ENCODE data around the gene TPRN. TPM values are rescaled to one million over a fixed set of nuclear protein-coding genes. Genes with fewer than 3 reads are reported as not detected.

TPRN gene
- total and polyA plus RNA-seq, 2 donors (not counting 1 experiment from before 2014, with no cell fraction given), result 1.6 to 5.8 TPM

GRCh38 chr9:137163365-137163715 lies 37.2 kb downstream of the TPRN start:
- no peaks in the 10 kb centered on the region for H3K79me2 ChIP-seq (ENCODE audit: control insufficient read depth, insufficient read depth, low read length)
- DNase-seq (ENCODE audit: low read depth in 2 of 2), result no peak
- peak overlapping the region in 2 of 4 experiments; percentile 7 to 17 for H3K4me3 ChIP-seq (replicated peaks in 1 of 4; ENCODE audit: control extremely low read depth in 1 of 4, insufficient read depth in 1 of 4, low read depth in 3 of 4, low read length in 4 of 4)
- H3K27me3 ChIP-seq (ENCODE audit: control insufficient read depth, insufficient read depth, low read length), result peaks cover 46% of the 10 kb centered on the region
- H3K9me3 ChIP-seq (ENCODE audit: control insufficient read depth, insufficient read depth, low read depth, low read length), result no peaks in the 10 kb centered on the region
- H3K36me3 ChIP-seq (ENCODE audit: control insufficient read depth, insufficient read depth, low read length), result no peaks in the 10 kb centered on the region
- H3K9ac ChIP-seq (ENCODE audit: insufficient read depth, low read length), result no peak overlapping the region
- peak overlapping the region; percentile 59 for H3K4me2 ChIP-seq (ENCODE audit: extremely low read depth, insufficient read depth, low read length)
- H2AFZ ChIP-seq (ENCODE audit: low read length), result peak overlapping the region; percentile 30
- no peaks in the 10 kb centered on the region for H4K20me1 ChIP-seq (ENCODE audit: control insufficient read depth, extremely low read depth, insufficient read depth, low read length)
- TF ChIP-seq CTCF (conservative IDR thresholded peaks at IDR 0.05 in 1 of 2, IDR thresholded peaks at IDR 0.05 in 1 of 2; ENCODE audit: low read depth in 1 of 2, low read length in 2 of 2) (no peak), EZH2 (IDR thresholded peaks at IDR 0.05; ENCODE audit: low read length, missing control alignments) (peak; percentile 15)
- no peaks in the 10 kb centered on the region for H3K4me1 ChIP-seq (ENCODE audit: control insufficient read depth, extremely low read depth, insufficient read depth, low read length)
- H3K27ac ChIP-seq (ENCODE audit: insufficient read depth, low read length), result no peak overlapping the region

GRCh38 chr9:137162505-137163364 lies 37.8 kb downstream of the TPRN start:
- TF ChIP-seq CTCF (conservative IDR thresholded peaks at IDR 0.05 in 1 of 2, IDR thresholded peaks at IDR 0.05 in 1 of 2; ENCODE audit: low read depth in 1 of 2, low read length in 2 of 2) (no peak), EZH2 (IDR thresholded peaks at IDR 0.05; ENCODE audit: low read length, missing control alignments) (peak; percentile 89)

GRCh38 chr9:137161558-137162486 lies 38.7 kb downstream of the TPRN start:
- Histone ChIP-seq H3K4me2 (ENCODE audit: extremely low read depth, insufficient read depth, low read length) (no peak overlapping the region), H3K27me3 (ENCODE audit: control insufficient read depth, insufficient read depth, low read length) (peaks cover 42% of the 10 kb centered on the region)
- DNase-seq (ENCODE audit: low read depth in 2 of 2), result no peak

More at GRCh38 chr9:137162505-137163364, 37.8 kb downstream of the TPRN start:
- Histone ChIP-seq H3K4me3 (replicated peaks in 1 of 4; ENCODE audit: control extremely low read depth in 1 of 4, insufficient read depth in 1 of 4, low read depth in 3 of 4, low read length in 4 of 4) (peak overlapping the region in 2 of 4 experiments; percentile 7 to 17), H3K4me1 (ENCODE audit: control insufficient read depth, extremely low read depth, insufficient read depth, low read length) (no peaks in the 10 kb centered on the region), H3K4me2 (ENCODE audit: extremely low read depth, insufficient read depth, low read length) (peak overlapping the region; percentile 59), H3K79me2 (ENCODE audit: control insufficient read depth, insufficient read depth, low read length) (no peaks in the 10 kb centered on the region), H3K36me3 (ENCODE audit: control insufficient read depth, insufficient read depth, low read length) (no peaks in the 10 kb centered on the region), H4K20me1 (ENCODE audit: control insufficient read depth, extremely low read depth, insufficient read depth, low read length) (no peaks in the 10 kb centered on the region), H3K9me3 (ENCODE audit: control insufficient read depth, insufficient read depth, low read depth, low read length) (no peaks in the 10 kb centered on the region), H3K27ac (ENCODE audit: insufficient read depth, low read length) (no peak overlapping the region), H3K9ac (ENCODE audit: insufficient read depth, low read length) (no peak overlapping the region), H2AFZ (ENCODE audit: low read length) (peak overlapping the region; percentile 30), H3K27me3 (ENCODE audit: control insufficient read depth, insufficient read depth, low read length) (peaks cover 44% of the 10 kb centered on the region)
- no peak for DNase-seq (ENCODE audit: low read depth in 2 of 2)

More at GRCh38 chr9:137161558-137162486, 38.7 kb downstream of the TPRN start:
- no peaks in the 10 kb centered on the region for H3K9me3 ChIP-seq (ENCODE audit: control insufficient read depth, insufficient read depth, low read depth, low read length)
- no peaks in the 10 kb centered on the region for H3K36me3 ChIP-seq (ENCODE audit: control insufficient read depth, insufficient read depth, low read length)
- TF ChIP-seq CTCF (conservative IDR thresholded peaks at IDR 0.05 in 1 of 2, IDR thresholded peaks at IDR 0.05 in 1 of 2; ENCODE audit: low read depth in 1 of 2, low read length in 2 of 2), result no peak
- TF ChIP-seq EZH2 (IDR thresholded peaks at IDR 0.05; ENCODE audit: low read length, missing control alignments), result peak; percentile 61
- H3K27ac ChIP-seq (ENCODE audit: insufficient read depth, low read length), result no peak overlapping the region
- H4K20me1 ChIP-seq (ENCODE audit: control insufficient read depth, extremely low read depth, insufficient read depth, low read length), result no peaks in the 10 kb centered on the region
- no peaks in the 10 kb centered on the region for H3K4me1 ChIP-seq (ENCODE audit: control insufficient read depth, extremely low read depth, insufficient read depth, low read length)
- H3K4me3 ChIP-seq (replicated peaks in 1 of 4; ENCODE audit: control extremely low read depth in 1 of 4, insufficient read depth in 1 of 4, low read depth in 3 of 4, low read length in 4 of 4), result no peak overlapping the region
- no peaks in the 10 kb centered on the region for H3K79me2 ChIP-seq (ENCODE audit: control insufficient read depth, insufficient read depth, low read length)
- no peak overlapping the region for H2AFZ ChIP-seq (ENCODE audit: low read length)
- no peak overlapping the region for H3K9ac ChIP-seq (ENCODE audit: insufficient read depth, low read length)
